HCT116 (cell line): ENCODE results near the gene SETD3. TPM values are rescaled to one million over a fixed set of nuclear protein-coding genes. Genes with fewer than 3 reads are reported as not detected.

Experiments
- ATAC-seq: fragments of 200-7000 bp; cut with Tn5 transposase; 2 replicates; pipeline ENCODE4 v1.9.1; 2020; ENCODE audit warnings: mild to moderate bottlenecking, moderate library complexity
- BruUV-seq: library from RNA; stranded (reverse); fragments of 400-500 nt; replicated peaks from 2 replicates; lab custom pipeline; 2021; lab: Mats Ljungman, UMichigan
- CTCF ChIA-PET: fragments of 300-600 bp; sonication (Branson Sonifier 250); formaldehyde crosslinking; loops from one replicate; lab custom pipeline; 2021; ENCODE audit warnings: antibody characterized with exemption; lab: Charles Lee
- POLR2A ChIA-PET: fragments of 300-600, 350-600 bp; sonication (Branson Sonifier 250); formaldehyde crosslinking; loops from one replicate; lab custom pipeline; 2021; ENCODE audit warnings: antibody characterized with exemption; lab: Charles Lee
- RAD21 ChIA-PET, 2 experiments: fragments of 300-600 bp; sonication (Branson Sonifier 250); formaldehyde crosslinking; loops; one replicate each; lab custom pipeline; 2023; ENCODE audit warnings: low total read pairs in 2 of 2; ENCODE audit not compliant: uncharacterized antibody in 2 of 2, unreplicated experiment in 2 of 2, low non-redundant PET in 1 of 2; lab: Charles Lee
- DNase-seq: peaks from one replicate; pipeline ENCODE4 v3.0.0-alpha.2; 2010; ENCODE audit warnings: low read depth, low spot score
- H2AFZ ChIP-seq: fragments of 200-600 bp; shearing (Covaris generic), sonication (generic); 2 replicates; pipeline ENCODE4 v1.6.1; 2017; ENCODE audit warnings: low read depth, mixed run types, mixed read lengths, antibody characterized with exemption, low read length; ENCODE audit not compliant: poor library complexity, severe bottlenecking
- H3K27ac ChIP-seq: 2 replicates; pipeline ENCODE4 v1.5.1; 2012; ENCODE audit warnings: low read depth, low read length
- H3K27me3 ChIP-seq: fragments of 200-600 bp; sonication (generic); 2 replicates; pipeline ENCODE4 v1.6.1; 2016; ENCODE audit warnings: mixed run types, low read length, mixed read lengths; ENCODE audit not compliant: insufficient read depth
- H3K36me3 ChIP-seq, 2 experiments: fragments of 200-500 bp in 1 of 2; fragments of 200-600 bp in 1 of 2; sonication (Bioruptor generic) in 1 of 2; sonication (generic) in 1 of 2; 2 replicates each; pipeline versions ENCODE4 v1.5.1 to v1.6.1; 2014 to 2016; ENCODE audit warnings: low read length in 2 of 2, inconsistent platforms in 1 of 2, mixed read lengths in 1 of 2, mixed run types in 1 of 2; ENCODE audit not compliant: insufficient read depth in 2 of 2, control insufficient read depth in 1 of 2
- H3K4me1 ChIP-seq, 2 experiments: fragments of 200-600 bp in 1 of 2; sonication (generic) in 1 of 2; 2 replicates each; pipeline versions ENCODE4 v1.5.1 to v1.6.1; 2012 to 2017; ENCODE audit warnings: low read length in 2 of 2, inconsistent platforms in 1 of 2, mild to moderate bottlenecking in 1 of 2, mixed read lengths in 1 of 2, mixed run types in 1 of 2, moderate library complexity in 1 of 2; ENCODE audit not compliant: insufficient read depth in 2 of 2, control insufficient read depth in 1 of 2
- H3K4me2 ChIP-seq: fragments of 200-600 bp; sonication (generic); 2 replicates; pipeline ENCODE4 v1.6.1; 2017; ENCODE audit warnings: mixed run types, low read length, mixed read lengths
- H3K4me3 ChIP-seq, 2 experiments: fragments of 200-600 bp in 1 of 2; sonication (generic) in 1 of 2; replicated peaks in 1 of 2; 2 replicates each; pipeline ENCODE4 v1.5.1; 2011 to 2016; ENCODE audit warnings: low read length in 2 of 2, control low read depth in 1 of 2, low read depth in 1 of 2, mild to moderate bottlenecking in 1 of 2, mixed read lengths in 1 of 2, mixed run types in 1 of 2
- H3K79me2 ChIP-seq: fragments of 200-600 bp; sonication (generic); 2 replicates; pipeline ENCODE4 v1.6.1; 2017; ENCODE audit warnings: mild to moderate bottlenecking, mixed run types, low read length, moderate library complexity, mixed read lengths; ENCODE audit not compliant: insufficient read depth
- H3K9ac ChIP-seq: fragments of 200-600 bp; sonication (generic); 2 replicates; pipeline ENCODE4 v1.6.1; 2016; ENCODE audit warnings: low read length, mixed read lengths
- H3K9me2 ChIP-seq: fragments of 200-600 bp; sonication (generic), shearing (Covaris generic); 2 replicates; pipeline ENCODE4 v1.6.1; 2017; ENCODE audit warnings: mixed run types, mild to moderate bottlenecking, moderate library complexity; ENCODE audit not compliant: insufficient read depth
- H3K9me3 ChIP-seq, 2 experiments: fragments of 200-500 bp in 1 of 2; fragments of 200-600 bp in 1 of 2; sonication (Bioruptor generic) in 1 of 2; sonication (generic) in 1 of 2; 2 replicates each; pipeline ENCODE4 v1.6.1; 2014 to 2017; ENCODE audit warnings: low read length in 2 of 2, mixed read lengths in 2 of 2, inconsistent platforms in 1 of 2, low read depth in 1 of 2, mild to moderate bottlenecking in 1 of 2, mixed run types in 1 of 2, moderate library complexity in 1 of 2; ENCODE audit not compliant: control insufficient read depth in 1 of 2, insufficient read depth in 1 of 2
- H4K20me1 ChIP-seq: fragments of 200-600 bp; sonication (generic), shearing (Covaris generic); 2 replicates; pipeline ENCODE4 v1.6.1; 2017; ENCODE audit warnings: mixed run types, mild to moderate bottlenecking, moderate library complexity; ENCODE audit not compliant: insufficient read depth
- CBX3 ChIP-seq: IDR thresholded peaks from 2 replicates; pipeline ENCODE4 v1.6.1; 2012; ENCODE audit warnings: low read depth
- CEBPB ChIP-seq: IDR thresholded peaks from 2 replicates; pipeline ENCODE4 v1.6.1; 2012; ENCODE audit warnings: low read depth
- ELF1 ChIP-seq: IDR thresholded peaks from 2 replicates; pipeline ENCODE4 v1.6.1; 2012; ENCODE audit warnings: low read depth, borderline replicate concordance
- JUND ChIP-seq: IDR thresholded peaks from 2 replicates; pipeline ENCODE4 v1.6.1; 2012
- POLR2A ChIP-seq: IDR thresholded peaks from 2 replicates; pipeline ENCODE4 v1.7.0; 2011; ENCODE audit warnings: borderline replicate concordance; ENCODE audit not compliant: insufficient read depth, insufficient read length; ENCODE audit errors: extremely low read depth
- RAD21 ChIP-seq: IDR thresholded peaks from 2 replicates; pipeline ENCODE4 v1.6.1; 2012; ENCODE audit warnings: low read depth, mild to moderate bottlenecking
- SIN3A ChIP-seq: IDR thresholded peaks from 2 replicates; pipeline ENCODE4 v1.6.1; 2012; ENCODE audit warnings: low read depth
- SP1 ChIP-seq: IDR thresholded peaks from 2 replicates; pipeline ENCODE4 v1.6.1; 2012; ENCODE audit warnings: low read depth
- SRF ChIP-seq: IDR thresholded peaks from 2 replicates; pipeline ENCODE4 v1.6.1; 2012; ENCODE audit warnings: low read depth
- intact Hi-C: fragments of 100-400 bp; cut with micrococcal nuclease; formaldehyde crosslinking; loops from 2 replicates; pipeline ENCODE4 v1.10.0; 2022
- total RNA-seq: library from RNA; stranded (reverse); gene quantifications from one replicate; pipeline ENCODE4 v1.2.1, GENCODE V29; 2021; ENCODE audit not compliant: unreplicated experiment

SETD3 gene
- total RNA-seq, 1 experiment from 2014 or later: 46.6 TPM

- intact Hi-C loops: no loop called here
- POLR2A ChIA-PET: no interaction called here
- TF ChIP-seq SRF (no peak), SP1 (no peak), ELF1 (no peak), CBX3 (no peak), JUND (no peak)
- RAD21 ChIA-PET: no interaction called here
- peak overlapping the region; percentile 71 for H3K4me2 ChIP-seq
- CTCF ChIA-PET: interaction anchor here (2.2 to 5.6 kb wide), 2 partner anchors 11 to 15 kb away, joined by 18 to 37 read pairs; no protein-coding TSS in a partner anchor
- H3K9me3 ChIP-seq: no peaks in the 10 kb centered on the region
- no peaks in the 10 kb centered on the region for H3K27me3 ChIP-seq
- H4K20me1 ChIP-seq: no peaks in the 10 kb centered on the region
- no peak overlapping the region for H2AFZ ChIP-seq
- H3K4me1 ChIP-seq: peaks cover 9 to 19% of the 10 kb centered on the region in 2 experiments
- no peak for ATAC-seq
- no peak overlapping the region for H3K27ac ChIP-seq
- no peak overlapping the region for H3K9ac ChIP-seq
- H3K79me2 ChIP-seq: no peaks in the 10 kb centered on the region
- DNase-seq: no peak
- H3K9me2 ChIP-seq: no peaks in the 10 kb centered on the region
- no TSS peak for BruUV-seq
- no peak overlapping the region for H3K4me3 ChIP-seq
- H3K36me3 ChIP-seq: no peaks in the 10 kb centered on the region
These were observed 102.7 kb downstream of the SETD3 start for GRCh38 chr14:99377951-99378350.

- H3K79me2 ChIP-seq: no peaks in the 10 kb centered on the region
- no peak for TF ChIP-seq POLR2A
- no peak for TF ChIP-seq CBX3
- no peak for TF ChIP-seq CEBPB
- TF ChIP-seq SIN3A: no peak
- no peak for TF ChIP-seq RAD21
- TF ChIP-seq, all 23 proteins: peak for 0
- no peak for DNase-seq
- Histone ChIP-seq H3K9me2 (no peaks in the 10 kb centered on the region), H3K4me1 (peaks cover 9 to 13% of the 10 kb centered on the region in 2 experiments), H3K9ac (no peak overlapping the region), H3K9me3 (no peaks in the 10 kb centered on the region), H3K4me3 (no peak overlapping the region), H4K20me1 (no peaks in the 10 kb centered on the region), H3K36me3 (no peaks in the 10 kb centered on the region), H3K4me2 (no peak overlapping the region), H3K27me3 (no peaks in the 10 kb centered on the region; the same call in none of the 2 replicates), H2AFZ (no peak overlapping the region), H3K27ac (no peak overlapping the region)
- RAD21 ChIA-PET: no interaction called here
- CTCF ChIA-PET: interaction anchor here (1.1 kb wide), 1 partner anchor 55 kb away, joined by 4 read pairs; no protein-coding TSS in a partner anchor
- ATAC-seq: no peak
- intact Hi-C loops: no loop called here
- POLR2A ChIA-PET: no interaction called here
- BruUV-seq: no TSS peak
These were observed 105.7 kb downstream of the SETD3 start for GRCh38 chr14:99374964-99375363.
